HG03175 (cell line): ENCODE data around the gene HDAC8.
"Not testable (repeated sequence)": the region's sequence is repeated elsewhere in the genome, so short reads cannot be mapped to it uniquely, and the experiment has no call there.

ENCODE experiments used
- ATAC-seq: cut with Tn5 transposase; IDR thresholded peaks from one replicate; pipeline ENCODE4 v1.9.1; 2021; ENCODE audit warnings: mild to moderate bottlenecking, moderate library complexity; ENCODE audit not compliant: unreplicated experiment

Gene HDAC8

DNA sequence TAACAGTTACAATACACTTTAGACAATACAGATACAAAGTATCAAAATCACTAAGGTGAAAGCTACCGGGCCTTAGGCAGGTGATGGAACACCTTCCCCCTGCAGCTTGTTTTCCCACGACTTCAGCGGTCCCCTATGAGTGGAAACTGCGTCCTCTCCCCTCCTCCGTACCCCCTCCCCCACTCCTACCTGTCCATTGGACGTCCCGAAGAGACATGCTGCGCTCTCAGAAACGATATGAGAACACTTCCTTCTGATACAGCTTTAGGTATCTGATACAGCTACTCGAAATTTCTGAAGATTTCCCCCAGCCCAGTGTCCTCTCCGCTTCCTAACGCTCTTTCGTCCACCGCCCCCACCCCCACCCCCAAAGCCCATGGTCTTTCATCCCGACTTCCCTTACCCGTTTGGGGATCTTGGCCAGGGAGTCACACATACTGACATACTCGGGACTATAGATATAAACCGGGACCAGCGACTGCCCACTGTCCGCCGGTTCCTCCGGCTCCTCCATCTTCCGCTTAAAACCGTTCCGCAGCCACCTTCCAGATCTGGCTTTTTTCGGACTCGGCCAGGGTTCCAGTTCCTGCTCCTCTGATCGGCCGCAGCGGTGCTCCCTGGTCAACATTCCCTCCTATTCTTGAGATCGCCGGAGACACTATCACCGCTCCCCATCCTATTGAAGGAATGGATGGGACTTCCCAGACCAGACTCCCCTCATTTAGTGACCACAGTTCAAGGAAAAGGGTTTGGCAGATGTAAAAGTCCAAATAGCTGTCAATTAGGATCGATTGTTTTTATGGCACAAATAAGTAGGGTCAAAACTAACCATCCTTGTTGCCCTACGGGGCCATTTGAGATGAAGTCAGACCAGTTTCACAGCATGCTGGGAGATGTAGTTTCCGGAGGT lies at the start of gene HDAC8:
HDAC8 (minus strand) TSS at position 596 of the 910 bp plus-strand sequence; CDS start at position 514, 82 bp downstream.
- peak; percentile 97 for ATAC-seq

GRCh38 chrX:72621625-72622485 lies 49.2 kb upstream of the HDAC8 start:
- peak; percentile 77 for ATAC-seq

- ATAC-seq, result peak; percentile 20
These were observed 48.5 kb upstream of the HDAC8 start for GRCh38 chrX:72621163-72621562.

DNA sequence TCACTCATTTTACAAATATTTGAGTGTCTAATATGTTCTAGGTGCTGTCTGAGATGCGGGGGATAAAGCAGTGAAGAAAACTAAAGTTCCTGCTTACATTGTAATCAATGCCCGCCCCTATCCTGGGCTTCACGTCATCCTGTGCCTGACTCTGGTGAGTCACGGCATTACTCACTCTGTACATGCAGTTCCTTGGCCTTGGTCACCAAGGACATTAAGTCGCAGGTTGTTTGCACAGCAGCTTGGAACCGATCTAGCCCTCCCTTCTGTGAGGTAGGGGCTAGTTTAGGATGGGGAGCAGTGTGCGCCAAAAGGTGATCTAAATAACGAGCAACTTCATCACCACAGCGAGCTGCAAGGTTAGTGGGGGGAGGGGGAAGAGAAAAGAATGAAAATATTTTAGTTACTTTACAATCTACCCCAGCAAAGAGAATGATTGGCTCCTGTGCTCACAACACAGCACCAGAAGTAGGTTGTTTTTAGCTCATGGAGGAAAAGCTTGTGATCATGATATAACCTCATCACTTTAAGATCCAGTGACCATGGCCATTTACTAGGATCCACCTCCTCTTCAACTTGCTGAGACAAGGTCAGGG lies 48.0 kb upstream of the HDAC8 start:
- ATAC-seq, result no peak

DNA sequence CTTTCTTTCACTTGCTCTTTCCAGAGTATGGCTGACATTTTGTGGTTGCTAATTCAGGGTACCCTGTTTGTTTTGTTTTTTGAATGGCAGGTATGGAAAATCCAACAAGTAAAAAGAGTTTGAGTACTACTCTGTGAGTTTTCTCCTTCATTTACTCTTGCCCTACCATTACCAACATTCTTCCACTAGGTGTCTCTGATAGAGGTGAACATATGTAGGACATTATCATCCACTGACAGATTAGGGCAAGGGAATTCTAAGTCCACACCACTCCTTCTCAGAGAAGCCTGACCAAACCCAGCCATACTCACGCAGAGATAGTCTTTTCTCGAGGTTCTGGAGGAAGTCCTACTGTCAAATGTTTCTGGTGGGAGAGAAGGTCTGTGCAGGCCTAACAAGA lies 36.7 kb upstream of the HDAC8 start:
- no peak for ATAC-seq

DNA sequence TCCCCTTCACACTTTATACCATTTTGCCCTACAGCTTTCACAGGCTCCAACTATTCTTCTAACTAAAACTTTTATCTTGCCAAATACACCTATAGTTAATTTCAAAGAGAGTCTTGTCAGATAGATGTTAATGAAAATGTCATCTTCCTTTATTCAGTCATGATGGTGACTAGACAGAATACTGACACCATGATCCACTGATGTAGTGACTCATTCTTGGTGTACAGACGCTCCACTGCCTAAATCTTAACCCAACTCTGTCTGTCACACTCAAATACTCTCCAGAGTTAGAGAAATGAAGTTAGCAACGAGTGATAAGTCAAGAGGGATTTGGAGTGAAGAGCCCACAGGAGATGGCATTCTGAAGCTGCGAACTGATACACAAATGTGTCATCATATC lies 32.1 kb upstream of the HDAC8 start:
- no peak for ATAC-seq

- no peak for ATAC-seq
These were observed 31.5 kb upstream of the HDAC8 start for GRCh38 chrX:72604112-72604511.

- not testable (repeated sequence) for ATAC-seq
These were observed 18.4 kb upstream of the HDAC8 start for GRCh38 chrX:72591038-72591437.

- ATAC-seq, result no peak
These were observed 11.5 kb upstream of the HDAC8 start for GRCh38 chrX:72584163-72584562.

DNA sequence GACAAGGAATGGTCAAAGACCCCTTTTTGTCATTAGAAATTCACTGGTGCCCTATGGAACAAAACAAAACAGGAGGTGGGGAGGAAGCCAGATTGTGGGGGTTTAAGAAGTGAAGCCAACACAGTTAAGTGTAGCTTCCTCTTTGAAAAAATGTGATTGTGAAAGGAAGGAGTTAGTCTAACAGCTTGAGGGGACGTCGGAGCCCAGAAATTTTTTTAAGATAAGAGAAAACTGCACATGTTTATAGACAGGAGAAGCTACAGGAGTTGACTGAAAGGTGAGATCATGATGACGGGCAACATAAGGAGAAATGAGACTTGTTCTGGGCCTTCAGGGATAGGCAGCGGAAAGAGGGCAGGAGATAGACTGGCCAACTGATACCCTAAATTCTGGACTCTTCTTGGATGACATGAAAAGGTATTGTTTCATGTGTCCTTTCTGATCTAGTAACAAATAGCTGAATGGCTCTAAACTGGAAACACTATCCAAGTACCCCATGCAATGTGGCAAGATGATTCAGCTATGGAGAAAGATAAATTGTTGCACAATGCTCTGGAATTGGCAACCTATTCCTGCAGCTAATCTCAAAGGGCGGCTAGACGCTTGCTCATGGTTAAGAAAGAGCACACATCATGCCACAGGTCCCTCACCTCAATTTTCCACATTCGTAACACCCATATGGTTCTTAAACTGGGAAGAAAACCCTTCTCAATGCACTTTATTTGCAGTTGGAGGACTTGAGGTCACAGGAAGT lies 3.7 kb upstream of the HDAC8 start:
- ATAC-seq, result no peak

GRCh38 chrX:72573158-72573511 lies 492 bp upstream of the HDAC8 start:
- ATAC-seq, result peak; percentile 14

DNA sequence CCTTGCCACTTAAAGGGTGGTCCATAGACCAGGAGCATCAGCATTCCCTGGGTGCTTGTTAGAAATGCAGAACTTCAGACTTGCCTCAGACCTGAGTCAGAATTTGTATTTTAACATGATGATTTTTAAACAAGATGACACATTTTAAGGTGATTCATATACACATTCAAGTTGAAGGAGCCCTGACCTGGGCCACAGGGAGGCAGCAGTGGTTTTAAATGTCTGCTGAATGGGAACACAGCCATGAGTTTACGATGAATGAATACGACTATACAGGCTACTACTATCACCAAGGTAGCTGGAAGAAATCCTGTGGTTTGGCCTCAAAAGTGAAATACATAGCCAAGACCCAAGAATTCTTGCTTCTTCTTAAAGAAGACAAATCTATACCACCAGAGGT lies 2.9 kb downstream of the HDAC8 start:
- no peak for ATAC-seq

DNA sequence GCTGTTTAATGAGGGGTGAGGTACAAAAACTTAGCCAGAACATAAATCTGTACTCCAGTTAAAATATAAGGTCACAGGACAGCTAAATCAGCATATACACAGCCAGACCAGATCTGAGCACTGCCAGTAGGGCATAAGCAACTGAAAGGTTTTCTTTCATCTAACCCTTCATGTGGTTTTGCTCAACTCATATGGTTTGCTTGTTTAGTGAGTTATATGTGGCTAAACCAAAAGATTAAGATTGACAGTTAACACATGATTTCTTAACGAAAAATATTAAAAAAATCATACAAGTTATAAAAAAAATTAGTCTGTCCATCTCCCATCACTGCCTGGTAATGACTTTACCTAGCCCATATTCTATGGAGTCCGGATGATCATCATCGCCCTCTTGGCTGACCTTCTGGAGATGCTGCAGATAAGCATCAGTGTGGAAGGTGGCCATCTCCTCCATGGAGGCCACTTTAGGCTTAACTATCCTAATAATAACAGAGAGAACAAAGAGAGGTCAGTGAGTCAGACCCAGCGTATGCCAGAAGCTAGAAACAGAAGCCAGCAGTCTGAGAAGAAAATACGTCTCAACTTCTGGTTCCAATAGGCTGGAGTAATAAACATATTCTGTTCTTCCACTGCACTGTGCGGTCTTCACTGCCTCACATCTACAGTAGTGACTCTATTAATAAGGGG lies 4.1 kb downstream of the HDAC8 start:
- no peak for ATAC-seq

- no peak for ATAC-seq
These were observed 6.2 kb downstream of the HDAC8 start for GRCh38 chrX:72566448-72566847.

GRCh38 chrX:72559655-72560054 lies 13.0 kb downstream of the HDAC8 start:
- ATAC-seq, result not testable (repeated sequence)

GRCh38 chrX:72554448-72555140 lies 18.0 kb downstream of the HDAC8 start:
- no peak for ATAC-seq

DNA sequence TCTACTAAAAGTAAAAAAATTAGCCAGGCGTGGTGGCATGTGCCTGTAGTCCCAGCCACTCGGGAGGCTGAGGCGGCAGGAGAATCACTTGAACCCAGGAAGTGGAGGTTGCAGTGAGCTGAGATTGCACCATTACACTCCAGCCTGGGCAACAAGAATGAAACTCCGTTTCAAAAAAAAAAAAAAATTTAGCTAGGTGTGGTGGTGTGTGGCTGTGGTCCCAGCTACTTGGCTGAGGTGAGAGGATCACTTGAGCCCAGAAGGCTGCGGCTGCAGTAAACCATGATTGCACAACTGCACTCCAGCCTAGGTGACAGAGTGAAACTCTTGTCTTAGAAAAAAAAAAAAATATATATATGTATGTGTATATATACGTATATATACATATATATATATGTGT lies 20.2 kb downstream of the HDAC8 start:
- not testable (repeated sequence) for ATAC-seq

DNA sequence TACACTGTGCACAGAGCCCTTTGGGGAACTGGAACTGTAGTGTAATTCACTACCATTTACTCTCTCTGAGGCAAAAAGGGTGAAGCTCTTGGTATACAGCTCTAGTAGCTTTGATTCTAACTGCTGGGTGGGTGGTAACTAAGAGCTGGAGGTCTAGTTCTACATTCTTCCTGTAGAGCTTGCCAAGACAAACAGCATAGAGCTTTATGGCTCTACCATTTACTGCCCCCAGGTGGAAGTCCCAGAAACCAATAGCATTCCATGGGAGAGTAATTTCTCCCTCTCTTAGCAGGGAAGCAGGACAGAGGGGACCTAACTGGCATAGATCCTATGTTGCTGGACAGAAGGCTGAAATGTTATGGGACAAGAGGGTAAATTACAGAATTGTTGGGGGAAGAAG lies 26.7 kb downstream of the HDAC8 start:
- no peak for ATAC-seq

GRCh38 chrX:72540318-72540717 lies 32.3 kb downstream of the HDAC8 start:
- no peak for ATAC-seq

- ATAC-seq, result no peak
These were observed 32.8 kb downstream of the HDAC8 start for GRCh38 chrX:72539822-72540221.
